Inflammatory macrophage (primary cell): ENCODE results near the gene SELENOO.

Experiments used
- DNase-seq, 2 donors: peaks; one replicate each; pipeline ENCODE4 v3.0.0-alpha.2; 2020 to 2022

Gene SELENOO

GRCh38 chr22:50173311-50173982, 27.4 kb upstream of the SELENOO start:
- peak; percentile 60 to 76 for DNase-seq

GRCh38 chr22:50173983-50174355, 26.8 kb upstream of the SELENOO start:
- DNase-seq = no peak

DNA sequence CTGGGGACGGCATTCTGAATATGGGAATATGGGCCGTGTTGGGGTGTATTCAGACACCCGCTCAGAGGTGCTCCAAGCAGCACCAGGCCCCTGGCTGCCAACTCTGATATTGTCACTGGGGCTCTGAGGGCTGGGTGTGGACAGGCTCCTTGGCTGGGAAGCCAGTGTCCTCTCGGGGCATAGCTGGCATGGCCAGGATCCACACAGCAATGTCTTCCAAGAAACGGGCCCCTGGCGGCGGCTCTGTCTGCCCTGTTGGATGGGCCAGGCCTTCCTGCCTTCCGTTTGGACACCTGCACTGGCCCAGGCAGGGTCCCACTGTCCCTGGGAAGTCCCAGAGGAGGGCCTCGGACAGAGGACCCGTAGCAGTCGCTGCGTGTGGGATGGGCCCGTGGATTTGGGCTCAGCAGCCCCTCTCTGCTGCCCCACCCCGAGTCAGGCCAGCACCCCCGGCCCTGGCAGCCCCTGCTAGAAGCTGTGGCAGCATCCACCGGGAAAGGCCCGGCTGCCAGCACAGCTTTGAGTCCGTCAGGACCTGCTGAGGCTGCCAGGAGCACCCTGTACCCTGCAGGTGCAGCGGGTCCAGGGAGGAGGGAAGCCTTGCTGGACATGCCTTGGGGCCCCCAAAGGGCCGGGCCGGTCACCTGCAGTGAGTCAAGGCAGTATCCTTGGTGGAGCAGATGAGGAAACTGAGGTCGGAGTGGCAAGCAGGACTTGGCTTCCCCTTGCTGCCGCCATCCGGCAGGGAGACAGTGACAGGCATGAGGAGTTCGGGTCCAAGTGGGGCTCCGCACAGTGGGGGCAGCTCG, 26.2 kb upstream of the SELENOO start:
- DNase-seq = no peak

DNA sequence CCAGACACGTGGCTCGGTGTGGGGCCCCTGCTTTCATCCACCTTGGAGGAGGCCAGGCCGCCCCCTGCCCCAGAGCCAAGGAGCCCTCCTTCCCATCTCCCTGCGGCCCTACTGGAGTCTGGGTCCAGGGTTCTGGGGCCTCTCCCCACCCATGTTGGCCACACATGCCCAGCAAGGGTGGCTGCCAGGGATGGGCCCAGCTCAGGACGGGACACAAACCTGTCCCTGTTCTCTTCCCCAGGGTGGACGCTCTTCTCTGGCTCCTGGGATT, 25.7 kb upstream of the SELENOO start:
- DNase-seq = no peak

DNA sequence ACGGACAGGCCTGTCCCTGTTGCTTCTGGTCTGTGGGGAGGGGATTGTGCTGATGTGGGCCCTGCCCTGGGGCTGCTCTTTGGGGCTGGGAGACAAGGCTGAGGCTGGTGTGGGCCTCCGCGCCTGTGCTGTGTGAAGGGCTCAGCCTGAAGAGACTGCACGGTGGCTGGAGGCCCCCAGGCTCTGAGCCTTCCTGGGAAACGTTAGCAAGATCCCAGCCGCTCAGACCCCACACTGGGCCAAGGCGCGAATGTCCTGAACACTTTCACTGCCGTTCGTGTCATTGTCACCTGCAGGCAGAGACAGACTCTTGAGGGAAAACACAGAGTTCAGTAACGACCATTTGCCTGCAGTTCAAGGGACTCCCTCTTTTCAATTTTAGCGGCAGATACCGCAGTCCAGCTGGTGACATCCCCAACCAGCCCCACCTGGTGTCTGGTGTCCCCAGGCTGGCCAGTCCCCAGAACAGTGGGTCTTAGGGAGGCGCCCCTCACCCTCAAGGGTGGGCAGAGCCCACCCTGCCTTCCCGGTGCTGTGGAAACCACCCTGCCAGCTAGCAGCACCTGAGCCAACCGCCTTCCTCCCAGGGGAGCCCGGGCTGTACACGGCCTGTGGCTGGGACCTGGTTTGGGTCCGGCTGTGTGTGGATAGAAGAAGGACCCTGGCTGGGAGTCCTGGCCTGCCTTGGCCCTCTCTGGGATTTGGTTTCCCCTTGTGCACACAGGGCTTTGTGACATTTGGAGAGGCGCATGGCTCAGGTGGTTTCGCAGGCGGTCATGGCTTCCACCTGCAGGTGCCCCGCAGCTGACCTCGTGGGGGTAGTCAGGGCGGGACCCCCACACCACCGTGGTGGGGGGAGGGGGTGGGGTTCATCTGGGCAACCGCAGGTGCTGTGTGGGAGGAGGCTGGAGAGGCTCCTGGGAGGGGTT, 24.6 kb upstream of the SELENOO start:
- DNase-seq = no peak

GRCh38 chr22:50176850-50177536, 23.8 kb upstream of the SELENOO start:
- DNase-seq = no peak

DNA sequence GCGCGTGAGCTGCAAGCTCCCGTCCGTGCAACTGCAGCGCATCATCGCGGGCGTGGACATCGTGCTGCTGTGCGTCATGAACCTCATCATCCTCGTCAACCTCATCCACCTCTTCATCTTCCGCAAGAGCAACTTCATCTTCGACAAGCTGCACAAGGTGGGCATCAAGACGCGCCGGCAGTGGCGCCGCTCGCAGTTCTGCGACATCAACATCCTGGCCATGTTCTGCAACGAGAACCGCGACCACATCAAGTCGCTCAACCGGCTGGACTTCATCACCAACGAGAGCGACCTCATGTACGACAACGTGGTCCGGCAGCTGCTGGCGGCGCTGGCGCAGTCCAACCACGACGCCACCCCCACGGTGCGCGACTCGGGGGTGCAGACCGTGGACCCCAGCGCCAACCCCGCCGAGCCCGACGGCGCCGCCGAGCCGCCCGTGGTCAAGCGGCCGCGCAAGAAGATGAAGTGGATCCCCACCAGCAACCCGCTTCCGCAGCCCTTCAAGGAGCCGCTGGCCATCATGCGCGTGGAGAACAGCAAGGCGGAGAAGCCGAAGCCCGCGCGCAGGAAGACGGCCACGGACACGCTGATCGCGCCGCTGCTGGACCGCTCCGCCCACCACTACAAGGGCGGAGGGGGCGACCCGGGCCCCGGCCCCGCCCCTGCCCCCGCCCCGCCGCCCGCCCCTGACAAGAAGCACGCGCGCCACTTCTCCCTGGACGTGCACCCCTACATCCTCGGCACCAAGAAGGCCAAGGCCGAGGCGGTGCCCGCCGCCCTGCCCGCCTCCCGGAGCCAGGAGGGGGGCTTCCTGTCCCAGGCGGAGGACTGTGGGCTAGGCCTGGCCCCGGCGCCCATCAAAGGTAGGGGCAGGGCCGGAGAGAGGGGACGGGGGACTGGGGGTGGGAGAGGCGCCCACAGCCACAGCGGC, 23.0 kb upstream of the SELENOO start:
- no peak for DNase-seq

GRCh38 chr22:50178471-50178864, 22.3 kb upstream of the SELENOO start:
- DNase-seq = no peak

- no peak for DNase-seq
Measured at GRCh38 chr22:50178871-50179869, 21.6 kb upstream of the SELENOO start.

GRCh38 chr22:50179937-50180726, 20.7 kb upstream of the SELENOO start:
- DNase-seq = no peak

DNA sequence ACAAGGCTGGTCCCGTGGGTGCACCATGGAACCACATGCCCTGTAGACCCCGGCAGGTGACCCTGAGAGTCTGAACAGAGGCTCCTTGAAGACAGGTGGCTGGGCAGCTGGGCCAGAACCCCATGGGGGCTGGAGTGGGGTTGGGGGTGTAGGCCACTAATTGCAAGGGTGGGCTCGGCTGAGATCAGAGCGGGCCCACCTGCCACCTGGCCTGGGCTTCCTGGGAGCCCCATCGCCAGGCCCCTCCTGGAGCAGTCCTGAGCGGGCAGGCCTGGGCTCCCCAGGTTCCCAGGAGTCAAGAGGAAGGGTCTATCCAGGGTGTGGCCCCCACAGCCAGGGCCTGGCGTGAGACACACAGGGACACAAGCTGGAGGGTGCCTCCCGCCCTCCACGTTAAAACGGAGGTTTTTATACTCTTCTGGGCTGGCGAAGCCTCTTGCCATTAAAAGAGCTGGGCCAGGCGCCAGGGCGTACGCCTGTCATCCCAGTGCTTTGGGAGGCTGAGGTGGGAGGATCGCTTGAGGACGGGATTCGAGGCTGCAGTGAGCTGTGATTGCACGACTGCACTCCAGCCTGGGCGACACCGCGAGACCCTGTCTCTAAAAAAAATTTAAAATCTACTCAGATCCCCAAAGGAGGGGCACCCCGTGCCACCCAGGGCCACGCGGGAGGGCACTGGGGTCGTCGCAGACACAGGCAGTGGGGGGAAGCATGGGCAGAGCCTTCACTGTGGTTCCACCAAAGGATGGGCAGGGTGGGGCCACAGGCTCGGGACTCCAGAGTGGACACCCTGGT, 19.9 kb upstream of the SELENOO start:
- no peak for DNase-seq

DNA sequence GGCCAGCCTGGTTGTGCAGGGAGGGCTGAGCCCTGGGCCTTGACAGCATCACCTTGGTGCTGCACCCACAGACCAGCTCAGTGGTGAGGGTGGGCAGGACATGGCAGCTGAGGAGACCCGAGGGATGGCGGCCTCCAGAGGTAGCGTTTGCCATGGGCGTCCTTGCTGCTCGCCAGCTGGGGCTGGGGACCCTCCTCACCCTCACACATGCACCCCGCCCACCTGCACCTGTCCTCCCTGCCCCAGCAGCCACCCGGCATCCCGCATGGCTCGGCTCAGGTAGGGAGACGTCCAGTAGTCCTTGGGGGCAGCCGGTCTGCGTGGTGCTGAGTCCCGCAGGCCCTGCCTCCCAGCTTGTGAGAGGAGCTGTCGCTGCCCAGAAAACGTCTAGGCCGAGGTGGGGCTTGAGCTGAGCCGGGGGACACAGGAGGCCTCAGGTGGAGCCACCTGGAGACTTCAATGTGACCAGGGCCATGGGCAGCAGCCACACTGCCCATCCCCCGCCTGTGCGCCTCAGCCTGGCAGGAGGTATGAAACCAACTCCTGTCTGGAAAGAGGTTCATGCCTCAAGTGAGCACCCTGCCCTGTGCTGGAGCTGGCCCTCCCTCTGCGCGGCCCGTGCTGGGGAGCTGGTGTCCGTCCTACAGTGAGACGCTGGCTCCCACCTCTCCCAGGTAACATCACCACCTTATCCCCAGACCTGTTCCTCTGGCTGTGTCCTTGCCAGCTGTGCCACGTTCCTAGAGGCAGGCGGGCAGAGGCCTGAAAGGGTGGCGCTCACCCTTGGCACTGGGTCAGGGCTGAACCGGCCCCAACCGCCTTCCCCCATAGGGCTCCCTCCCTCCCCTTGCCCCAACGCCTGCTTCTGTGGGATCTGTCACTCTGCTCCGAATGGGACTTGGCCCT, 18.4 kb upstream of the SELENOO start:
- no peak for DNase-seq

DNA sequence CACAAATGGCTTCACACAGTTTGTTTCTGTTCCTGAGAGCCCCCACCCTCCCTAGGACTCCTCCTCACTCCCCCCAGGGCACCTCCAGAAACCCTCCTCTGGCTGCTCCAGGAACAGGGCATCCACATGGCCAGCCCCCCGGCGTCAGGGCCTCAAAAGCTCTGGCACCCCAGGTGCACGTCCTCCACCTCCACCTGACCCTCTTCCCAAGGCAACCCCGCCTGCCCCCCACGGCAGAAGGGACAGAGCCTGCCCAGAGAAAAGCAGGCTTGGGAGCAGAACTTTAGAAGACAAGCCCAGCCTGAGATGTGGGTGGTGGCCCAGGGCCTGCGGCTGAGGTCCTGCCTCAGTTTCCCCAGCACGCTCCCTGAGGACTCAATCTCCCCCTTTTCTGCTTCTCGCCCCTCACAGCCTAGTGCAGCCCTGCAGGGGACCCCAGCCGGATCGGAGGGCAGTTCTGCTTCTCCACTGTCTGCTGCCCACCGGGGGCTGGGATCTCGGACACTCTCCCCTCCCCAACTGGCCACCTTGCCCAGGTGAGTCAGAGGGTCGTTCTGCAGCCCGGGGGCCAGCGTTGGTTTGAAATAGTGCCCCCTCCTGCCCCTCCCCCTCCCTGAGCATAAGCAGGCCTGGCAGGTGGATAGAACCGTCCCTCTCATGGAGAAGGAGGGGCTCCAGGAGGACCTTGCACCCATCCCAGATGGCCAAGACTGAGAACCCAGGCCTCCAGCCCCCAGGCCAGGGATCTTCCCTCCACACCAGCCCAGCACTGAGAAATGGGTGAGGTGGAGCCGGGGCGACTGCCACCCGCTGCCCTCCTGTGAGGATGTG, 17.5 kb upstream of the SELENOO start:
- DNase-seq = no peak

DNA sequence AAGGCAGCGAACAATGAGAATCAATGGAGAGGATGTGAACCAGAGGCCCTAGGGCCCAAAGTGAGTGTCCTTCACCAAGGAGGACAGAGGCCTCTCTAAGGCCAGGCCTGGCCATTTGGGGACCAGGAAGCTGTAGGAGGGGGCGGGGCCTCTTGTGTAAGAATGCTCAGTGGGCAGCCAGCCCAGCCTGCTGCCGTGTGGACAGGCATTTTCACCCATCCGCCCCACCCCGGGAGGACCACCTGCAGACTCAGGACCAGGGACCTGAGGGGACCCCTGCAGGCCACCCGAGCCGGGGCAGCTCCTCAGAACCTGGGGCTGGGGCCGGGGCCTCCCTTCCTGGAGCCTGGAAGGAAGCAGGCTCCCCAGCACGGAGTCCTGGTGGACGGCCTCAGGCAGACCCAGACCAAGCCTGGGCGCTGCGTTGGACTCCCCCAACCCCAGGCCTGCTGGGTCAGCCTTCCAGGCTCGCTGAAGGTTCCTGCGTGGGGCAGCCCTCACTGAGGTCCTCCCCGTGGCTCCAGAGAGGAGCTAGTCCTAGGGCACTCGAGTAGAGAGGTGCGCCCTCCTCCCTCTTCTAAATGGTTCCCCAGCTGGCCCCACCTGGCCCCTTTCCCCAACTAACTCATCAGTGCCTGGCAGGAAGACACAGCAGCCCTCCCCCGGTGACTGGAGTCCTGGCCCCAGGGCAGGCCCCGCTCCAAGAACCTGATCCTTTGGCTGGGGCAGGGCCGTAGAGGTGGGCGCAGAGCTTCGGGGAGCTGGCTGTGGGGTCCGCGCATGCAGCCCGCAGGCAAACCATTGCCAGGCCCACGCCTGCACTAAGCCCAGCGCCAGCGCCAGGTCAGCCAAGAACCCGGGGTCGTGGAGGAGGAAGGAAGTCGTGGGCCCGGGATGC, 16.6 kb upstream of the SELENOO start:
- peak; percentile 58 to 74 for DNase-seq

DNA sequence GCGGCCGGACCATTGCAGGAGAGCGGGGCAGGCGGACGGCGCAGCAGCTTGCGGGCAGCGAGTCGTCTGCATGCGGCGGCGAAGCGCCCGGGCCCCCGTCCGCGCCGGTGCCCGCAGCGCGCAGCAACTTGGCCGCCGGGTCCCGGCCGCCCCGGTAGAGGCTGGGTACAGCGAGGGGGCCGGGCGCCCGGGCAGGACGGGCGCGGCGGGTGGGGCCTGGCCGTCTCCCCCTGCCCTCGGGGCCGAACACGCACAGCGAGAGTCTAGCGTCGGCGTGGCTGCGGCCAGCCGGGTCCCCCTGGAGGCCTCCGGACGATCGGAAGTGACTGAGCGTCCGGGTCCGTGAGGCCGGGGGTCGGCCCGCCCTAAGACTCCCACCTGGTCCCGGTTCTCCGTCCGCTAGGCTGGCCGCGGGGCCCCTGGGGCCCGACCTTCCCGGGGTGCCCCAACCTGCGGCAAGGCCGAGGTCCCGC, 15.9 kb upstream of the SELENOO start:
- DNase-seq = no peak
